ENCODE results near the gene AMBRA1.

DNA sequence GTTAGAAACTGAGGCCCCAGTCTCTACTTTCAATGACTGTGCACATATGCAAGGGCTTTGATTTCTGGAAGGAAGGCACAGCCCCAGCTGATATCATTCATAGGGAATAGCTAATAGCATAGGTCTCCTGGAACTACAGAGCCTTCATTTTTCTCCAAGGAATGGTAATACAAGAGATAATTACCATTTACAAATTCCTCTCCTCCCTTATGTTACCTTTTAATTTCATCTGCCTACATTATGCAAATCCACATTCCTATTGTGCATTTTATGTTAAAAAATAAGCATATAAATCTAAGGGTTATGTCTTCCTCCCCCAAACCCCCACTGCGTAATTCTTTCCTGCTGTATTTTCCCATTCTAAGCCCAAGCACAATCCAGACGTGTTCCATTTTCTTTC is 94.9 kb downstream of the AMBRA1 start:
- TF ChIP-seq POLR2AphosphoS5 (IDR thresholded peaks at IDR 0.05) = no peak
- TF ChIP-seq, protein P1, sequence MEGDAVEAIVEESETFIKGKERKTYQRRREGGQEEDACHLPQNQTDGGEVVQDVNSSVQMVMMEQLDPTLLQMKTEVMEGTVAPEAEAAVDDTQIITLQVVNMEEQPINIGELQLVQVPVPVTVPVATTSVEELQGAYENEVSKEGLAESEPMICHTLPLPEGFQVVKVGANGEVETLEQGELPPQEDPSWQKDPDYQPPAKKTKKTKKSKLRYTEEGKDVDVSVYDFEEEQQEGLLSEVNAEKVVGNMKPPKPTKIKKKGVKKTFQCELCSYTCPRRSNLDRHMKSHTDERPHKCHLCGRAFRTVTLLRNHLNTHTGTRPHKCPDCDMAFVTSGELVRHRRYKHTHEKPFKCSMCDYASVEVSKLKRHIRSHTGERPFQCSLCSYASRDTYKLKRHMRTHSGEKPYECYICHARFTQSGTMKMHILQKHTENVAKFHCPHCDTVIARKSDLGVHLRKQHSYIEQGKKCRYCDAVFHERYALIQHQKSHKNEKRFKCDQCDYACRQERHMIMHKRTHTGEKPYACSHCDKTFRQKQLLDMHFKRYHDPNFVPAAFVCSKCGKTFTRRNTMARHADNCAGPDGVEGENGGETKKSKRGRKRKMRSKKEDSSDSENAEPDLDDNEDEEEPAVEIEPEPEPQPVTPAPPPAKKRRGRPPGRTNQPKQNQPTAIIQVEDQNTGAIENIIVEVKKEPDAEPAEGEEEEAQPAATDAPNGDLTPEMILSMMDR (IDR thresholded peaks at IDR 0.05) = no peak
- no peak for TF ChIP-seq POLR2A (IDR thresholded peaks at IDR 0.05)
- no peak for TF ChIP-seq EP300 (IDR thresholded peaks at IDR 0.05; ENCODE audit: low read depth)

Data from transverse colon (tissue), 4 donors.